ENCODE results near the gene WDR18. TPM values are rescaled to one million over a fixed set of nuclear protein-coding genes. Genes with fewer than 3 reads are reported as not detected.

Gene WDR18
- total and polyA plus RNA-seq, 4 donors = 36.6 to 60.2 (median 45.7) TPM

DNA sequence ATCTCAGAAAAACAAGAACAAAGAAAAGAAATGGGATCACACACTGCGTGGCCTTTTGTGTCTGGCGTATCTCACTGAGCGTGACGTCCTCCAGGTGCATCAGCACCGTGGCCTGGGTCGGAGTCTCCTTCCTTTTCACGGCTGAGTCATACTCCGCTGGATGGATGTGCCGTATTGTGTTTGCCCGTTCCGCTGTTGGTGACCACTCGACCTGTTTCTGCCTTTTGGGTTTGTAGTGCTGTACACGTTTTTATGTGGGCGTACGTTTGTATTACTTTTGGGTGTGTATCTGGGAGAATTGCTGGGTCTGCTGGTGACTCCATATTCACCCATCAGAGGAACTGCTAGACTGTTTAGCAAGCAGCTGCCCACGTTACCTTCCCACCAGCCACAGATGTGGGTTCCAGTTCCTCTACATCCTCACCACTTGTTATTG lies 46.9 kb upstream of the WDR18 start:
- WGBS, 2 donors = 83 to 87% methylated on average over 16 of the region's 16 CpGs
- Histone ChIP-seq H3K36me3 (ENCODE audit: control insufficient read depth in 4 of 4, insufficient read depth in 4 of 4, low read length in 4 of 4) (peaks cover 0 to 13% (median 5%) of the 10 kb centered on the region in 4 donors), H3K9ac (ENCODE audit: insufficient read depth in 1 of 2, low read length in 2 of 2) (no peak overlapping the region), H3K4me3 (no peak overlapping the region), H3K4me1 (ENCODE audit: control insufficient read depth in 5 of 5, insufficient read depth in 5 of 5, low read length in 5 of 5) (peaks cover 7 to 43% (median 40%) of the 10 kb centered on the region in 5 donors), H3K9me3 (ENCODE audit: control insufficient read depth in 4 of 4, insufficient read depth in 3 of 4, low read length in 3 of 4) (no peaks in the 10 kb centered on the region), H3K27me3 (ENCODE audit: control insufficient read depth in 3 of 3, insufficient read depth in 3 of 3, low read length in 2 of 3) (no peaks in the 10 kb centered on the region), H3K27ac (ENCODE audit: low read depth in 1 of 2, low read length in 1 of 2) (no peak overlapping the region)
- no peak for ATAC-seq (ENCODE audit: insufficient read depth, low FRiP score)
- TF ChIP-seq, protein P1, sequence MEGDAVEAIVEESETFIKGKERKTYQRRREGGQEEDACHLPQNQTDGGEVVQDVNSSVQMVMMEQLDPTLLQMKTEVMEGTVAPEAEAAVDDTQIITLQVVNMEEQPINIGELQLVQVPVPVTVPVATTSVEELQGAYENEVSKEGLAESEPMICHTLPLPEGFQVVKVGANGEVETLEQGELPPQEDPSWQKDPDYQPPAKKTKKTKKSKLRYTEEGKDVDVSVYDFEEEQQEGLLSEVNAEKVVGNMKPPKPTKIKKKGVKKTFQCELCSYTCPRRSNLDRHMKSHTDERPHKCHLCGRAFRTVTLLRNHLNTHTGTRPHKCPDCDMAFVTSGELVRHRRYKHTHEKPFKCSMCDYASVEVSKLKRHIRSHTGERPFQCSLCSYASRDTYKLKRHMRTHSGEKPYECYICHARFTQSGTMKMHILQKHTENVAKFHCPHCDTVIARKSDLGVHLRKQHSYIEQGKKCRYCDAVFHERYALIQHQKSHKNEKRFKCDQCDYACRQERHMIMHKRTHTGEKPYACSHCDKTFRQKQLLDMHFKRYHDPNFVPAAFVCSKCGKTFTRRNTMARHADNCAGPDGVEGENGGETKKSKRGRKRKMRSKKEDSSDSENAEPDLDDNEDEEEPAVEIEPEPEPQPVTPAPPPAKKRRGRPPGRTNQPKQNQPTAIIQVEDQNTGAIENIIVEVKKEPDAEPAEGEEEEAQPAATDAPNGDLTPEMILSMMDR (IDR thresholded peaks at IDR 0.05; ENCODE audit: control extremely low read depth, extremely low read depth) = no peak
- no peak for DNase-seq

DNA sequence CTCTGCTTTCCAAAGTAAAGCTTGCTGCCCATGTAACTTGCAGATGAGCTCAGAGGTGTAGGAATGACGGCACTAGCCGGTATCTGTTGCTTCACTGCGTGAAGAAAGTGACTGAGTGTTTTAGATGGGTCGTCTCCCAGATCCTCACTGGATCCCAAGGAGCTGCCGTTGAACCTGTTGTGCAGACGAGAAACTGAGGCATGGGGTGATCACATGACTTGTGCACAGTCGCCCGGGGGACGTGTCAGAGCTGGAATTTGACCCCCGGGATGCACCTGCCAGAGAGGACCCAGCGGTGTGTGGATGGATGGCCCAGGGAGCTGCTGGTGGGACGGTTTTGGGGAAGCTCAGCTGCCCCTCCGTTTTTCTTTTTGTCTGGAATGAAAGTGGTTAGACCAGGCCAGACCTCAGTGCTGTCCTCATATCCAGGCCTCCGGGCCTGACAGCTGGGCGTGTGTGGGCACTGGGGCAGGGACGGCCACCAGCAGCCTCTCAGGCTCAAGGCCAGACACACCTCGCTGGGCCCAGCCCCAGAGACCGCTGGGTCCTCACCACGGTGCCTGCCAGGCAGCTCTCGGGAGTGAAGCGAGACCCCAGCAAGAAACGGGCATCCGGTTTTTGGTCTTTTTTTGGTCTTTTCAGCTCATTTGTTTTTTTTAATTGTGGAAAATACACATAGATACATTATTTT lies 45.8 kb upstream of the WDR18 start:
- H3K4me3 ChIP-seq = no peak overlapping the region
- H3K9me3 ChIP-seq (ENCODE audit: control insufficient read depth in 4 of 4, insufficient read depth in 3 of 4, low read length in 3 of 4) = no peaks in the 10 kb centered on the region
- no peaks in the 10 kb centered on the region for H3K27me3 ChIP-seq (ENCODE audit: control insufficient read depth in 3 of 3, insufficient read depth in 3 of 3, low read length in 2 of 3)
- peaks cover 0 to 17% (median 7%) of the 10 kb centered on the region in 4 donors for H3K36me3 ChIP-seq (ENCODE audit: control insufficient read depth in 4 of 4, insufficient read depth in 4 of 4, low read length in 4 of 4)
- 90 to 91% methylated on average over 23 of the region's 23 CpGs for WGBS, 2 donors
- DNase-seq (no peak), ATAC-seq (ENCODE audit: insufficient read depth, low FRiP score) (no peak)
- H3K9ac ChIP-seq (ENCODE audit: insufficient read depth in 1 of 2, low read length in 2 of 2) = no peak overlapping the region
- TF ChIP-seq, protein P1 (IDR thresholded peaks at IDR 0.05; ENCODE audit: control extremely low read depth, extremely low read depth) = no peak
- peaks cover 3 to 38% (median 32%) of the 10 kb centered on the region in 5 donors for H3K4me1 ChIP-seq (ENCODE audit: control insufficient read depth in 5 of 5, insufficient read depth in 5 of 5, low read length in 5 of 5)
- no peak overlapping the region for H3K27ac ChIP-seq (ENCODE audit: low read depth in 1 of 2, low read length in 1 of 2)

DNA sequence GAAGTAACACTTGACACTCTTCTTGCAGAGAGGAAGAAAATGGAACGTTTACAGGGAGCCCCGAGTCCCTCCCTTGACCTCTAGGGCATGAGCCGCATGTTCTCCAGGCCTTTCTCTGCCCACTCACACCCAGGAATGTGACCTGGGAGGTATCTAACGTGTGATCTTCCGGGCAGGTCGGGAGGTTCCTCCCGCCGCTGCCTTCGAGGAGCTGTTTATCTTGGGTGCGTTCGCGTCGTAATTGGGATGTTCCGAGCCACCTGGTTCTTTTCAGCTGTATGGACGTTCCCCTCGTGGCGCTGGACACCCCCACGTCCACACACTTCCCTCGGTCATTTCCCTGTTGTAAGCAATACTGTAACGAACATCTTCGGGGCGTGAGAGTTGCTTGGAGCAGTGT lies 44.7 kb upstream of the WDR18 start:
- H3K27me3 ChIP-seq (ENCODE audit: control insufficient read depth in 3 of 3, insufficient read depth in 3 of 3, low read length in 2 of 3) = no peaks in the 10 kb centered on the region
- WGBS, 2 donors = 87 to 88% methylated on average over 22 of the region's 22 CpGs

More for the DNA sequence above, 44.7 kb upstream of the WDR18 start:
- H3K27ac ChIP-seq (ENCODE audit: low read depth in 1 of 2, low read length in 1 of 2) = no peak overlapping the region
- DNase-seq (no peak), ATAC-seq (ENCODE audit: insufficient read depth, low FRiP score) (no peak)
- peaks cover 0 to 20% (median 8%) of the 10 kb centered on the region in 4 donors for H3K36me3 ChIP-seq (ENCODE audit: control insufficient read depth in 4 of 4, insufficient read depth in 4 of 4, low read length in 4 of 4)
- H3K9ac ChIP-seq (ENCODE audit: insufficient read depth in 1 of 2, low read length in 2 of 2) = no peak overlapping the region
- no peak overlapping the region for H3K4me3 ChIP-seq
- peaks cover 3 to 30% (median 21%) of the 10 kb centered on the region in 5 donors for H3K4me1 ChIP-seq (ENCODE audit: control insufficient read depth in 5 of 5, insufficient read depth in 5 of 5, low read length in 5 of 5)
- peaks cover 0 to 2% (median 0%) of the 10 kb centered on the region in 4 donors for H3K9me3 ChIP-seq (ENCODE audit: control insufficient read depth in 4 of 4, insufficient read depth in 3 of 4, low read length in 3 of 4)
- TF ChIP-seq, protein P1 (IDR thresholded peaks at IDR 0.05; ENCODE audit: control extremely low read depth, extremely low read depth) = no peak

All from lung (tissue), 12 donors.